Cardiac septum (tissue), 1 donor: Measurements from ENCODE around the gene KLHDC3. TPM values are rescaled to one million over a fixed set of nuclear protein-coding genes. Genes with fewer than 3 reads are reported as not detected.

Source experiments
- total RNA-seq: library from RNA; stranded (reverse); fragmentation: NEBNext Ultra II Directional; extraction: Animal tissue kit (Norgen Biotek cat#: 25700); gene quantifications from one replicate; pipeline ENCODE4 v1.2.1, GENCODE V29; 2021
- donor health status: DM: no; HTN: no; CAD: no.

Gene KLHDC3
- total RNA-seq, 1 donor from 2014 or later: 74.9 TPM

Other genes with a start within 250 kb of the KLHDC3 start
- 11.3 TPM for gene BICRAL, start 232.2 kb upstream of the KLHDC3 start, total RNA-seq
- gene RPL7L1, start 134.6 kb upstream of the KLHDC3 start, total RNA-seq: 46.9 TPM
- gene PTCRA, start 98.2 kb upstream of the KLHDC3 start, total RNA-seq: not detected
- 19.8 TPM for gene CNPY3, start 84.8 kb upstream of the KLHDC3 start, total RNA-seq
- 0.30 TPM for gene GNMT, start 53.5 kb upstream of the KLHDC3 start, total RNA-seq
- 14.6 TPM for gene PEX6, start 35.1 kb upstream of the KLHDC3 start, total RNA-seq
- gene PPP2R5D, start 29.7 kb upstream of the KLHDC3 start, total RNA-seq: 25.3 TPM
- gene MEA1, start 303 bp upstream of the KLHDC3 start, total RNA-seq: 33.8 TPM
- 26.4 TPM for gene RRP36, start 7.4 kb downstream of the KLHDC3 start, total RNA-seq
- gene CUL7, start 39.6 kb downstream of the KLHDC3 start, total RNA-seq: 11.0 TPM
- gene MRPL2, start 45.2 kb downstream of the KLHDC3 start, total RNA-seq: 76.4 TPM
- 31.1 TPM for gene KLC4, start 45.4 kb downstream of the KLHDC3 start, total RNA-seq
- 2.7 TPM for gene PTK7, start 62.1 kb downstream of the KLHDC3 start, total RNA-seq
- 81.2 TPM for gene SRF, start 157.0 kb downstream of the KLHDC3 start, total RNA-seq
- 15.6 TPM for gene CUL9, start 167.9 kb downstream of the KLHDC3 start, total RNA-seq
- gene DNPH1, start 215.2 kb downstream of the KLHDC3 start, total RNA-seq: 23.2 TPM
- 0.35 TPM for gene TTBK1, start 229.2 kb downstream of the KLHDC3 start, total RNA-seq